Pulmonary artery endothelial cell (primary cell): Measurements from ENCODE around the gene PPP1CC. TPM values are rescaled to one million over a fixed set of nuclear protein-coding genes. Genes with fewer than 3 reads are reported as not detected.
"Not testable (repeated sequence)": the region's sequence is repeated elsewhere in the genome, so short reads cannot be mapped to it uniquely, and the experiment has no call there.

Experiments
- DNase-seq: peaks from one replicate; pipeline ENCODE4 v3.0.0-alpha.2; 2011; ENCODE audit warnings: low read depth, low spot score
- total RNA-seq: library from RNA; depleted of rRNA; stranded (reverse); fragments of >200 nt; gene quantifications from 2 replicates; pipeline ENCODE4 v1.2.3, GENCODE V29; 2014

The PPP1CC gene
- total RNA-seq, 1 donor from 2014 or later, result 156 TPM

DNA sequence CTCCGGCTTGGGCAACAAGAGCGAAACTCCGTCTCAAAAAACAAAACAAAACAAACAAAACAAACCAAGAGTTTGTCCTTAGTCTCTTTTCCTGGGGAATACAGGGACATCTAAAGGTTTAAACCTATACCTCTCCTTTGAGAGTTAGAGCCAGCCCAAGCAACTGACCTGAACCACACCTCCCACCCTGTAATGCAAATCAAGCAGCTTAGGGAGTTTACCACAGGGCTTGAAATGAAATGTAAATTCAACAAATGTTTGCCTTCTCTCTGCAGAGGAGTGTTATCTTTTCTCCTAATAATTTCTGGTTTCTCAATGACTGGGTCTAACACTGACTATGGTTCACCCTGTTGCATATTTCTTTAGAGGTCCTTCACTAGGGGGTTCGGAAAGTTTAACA is 16.7 kb downstream of the PPP1CC start:
- no peak for DNase-seq

DNA sequence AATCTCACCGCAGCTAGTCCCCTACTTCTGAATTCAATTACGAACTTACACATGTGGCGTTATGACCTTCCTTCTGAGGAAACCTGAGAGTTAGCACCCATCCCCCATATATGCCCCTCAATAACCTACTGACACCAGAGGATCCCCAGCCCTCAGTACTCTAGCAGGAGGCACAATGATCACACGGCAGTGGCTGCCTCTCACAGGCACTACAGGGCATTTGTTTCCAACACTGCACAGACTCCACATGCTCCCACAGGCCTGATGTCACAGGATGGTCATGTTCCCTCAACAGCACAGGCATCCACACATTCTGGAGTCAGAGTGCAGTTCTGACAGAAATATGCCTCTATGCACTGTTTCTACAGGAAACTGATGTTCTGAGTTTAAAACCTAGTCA is 17.4 kb downstream of the PPP1CC start:
- no peak for DNase-seq

DNA sequence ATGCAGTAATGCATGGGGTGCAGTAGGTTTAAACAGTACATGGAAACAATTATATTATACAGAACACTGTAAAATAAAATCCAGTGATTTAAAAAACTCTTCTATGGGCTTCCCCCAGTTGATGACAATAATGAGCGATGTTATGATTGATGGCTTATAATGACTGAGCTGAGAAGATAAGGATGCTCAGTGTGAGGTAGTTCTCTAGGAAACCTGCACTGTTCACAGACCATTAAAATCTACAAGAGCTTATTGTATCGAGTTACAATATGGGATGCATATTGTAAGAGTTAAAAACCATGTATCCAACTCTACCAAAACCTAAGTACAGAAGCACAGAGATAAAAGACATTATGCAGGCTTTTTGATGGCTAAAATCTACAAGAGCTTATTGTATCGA is 19.8 kb downstream of the PPP1CC start:
- DNase-seq, result not testable (repeated sequence)

DNA sequence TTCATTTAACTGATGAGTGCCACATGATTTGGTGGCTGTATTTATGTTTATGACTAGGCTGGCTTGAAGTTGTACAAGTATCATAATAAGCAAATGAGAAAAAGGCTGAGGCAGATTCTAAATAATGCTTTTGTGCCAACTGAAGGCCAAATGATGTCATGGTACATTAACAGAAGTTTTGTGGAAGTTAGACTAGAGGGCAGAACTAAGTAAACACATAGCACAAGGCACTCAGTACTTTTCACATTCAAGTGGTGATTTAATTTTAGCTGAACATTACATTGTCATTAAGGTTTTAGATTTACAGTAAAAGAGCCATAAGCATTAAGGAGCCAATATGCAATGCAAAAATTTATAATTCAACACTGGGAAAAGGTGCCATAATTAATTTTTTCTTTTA is 21.1 kb downstream of the PPP1CC start:
- DNase-seq, result no peak

DNA sequence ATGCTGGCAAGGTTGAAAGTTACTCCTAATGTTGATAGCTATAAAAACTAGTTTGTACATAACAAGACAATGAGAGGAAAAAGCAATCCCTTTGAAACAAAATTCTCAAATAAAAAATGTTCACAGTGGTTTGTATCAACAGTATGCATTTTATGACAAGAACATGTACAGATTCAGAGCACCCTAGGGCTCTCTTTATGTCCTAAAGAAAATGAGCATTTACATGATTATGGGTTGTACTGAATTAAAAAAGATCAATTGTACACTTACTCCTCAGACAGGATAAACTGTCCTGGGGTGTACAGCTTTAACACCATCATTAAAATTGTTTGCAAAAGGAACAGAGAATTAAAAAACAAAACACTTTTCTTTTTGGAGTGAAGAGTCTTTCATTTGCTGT is 22.2 kb downstream of the PPP1CC start:
- no peak for DNase-seq

DNA sequence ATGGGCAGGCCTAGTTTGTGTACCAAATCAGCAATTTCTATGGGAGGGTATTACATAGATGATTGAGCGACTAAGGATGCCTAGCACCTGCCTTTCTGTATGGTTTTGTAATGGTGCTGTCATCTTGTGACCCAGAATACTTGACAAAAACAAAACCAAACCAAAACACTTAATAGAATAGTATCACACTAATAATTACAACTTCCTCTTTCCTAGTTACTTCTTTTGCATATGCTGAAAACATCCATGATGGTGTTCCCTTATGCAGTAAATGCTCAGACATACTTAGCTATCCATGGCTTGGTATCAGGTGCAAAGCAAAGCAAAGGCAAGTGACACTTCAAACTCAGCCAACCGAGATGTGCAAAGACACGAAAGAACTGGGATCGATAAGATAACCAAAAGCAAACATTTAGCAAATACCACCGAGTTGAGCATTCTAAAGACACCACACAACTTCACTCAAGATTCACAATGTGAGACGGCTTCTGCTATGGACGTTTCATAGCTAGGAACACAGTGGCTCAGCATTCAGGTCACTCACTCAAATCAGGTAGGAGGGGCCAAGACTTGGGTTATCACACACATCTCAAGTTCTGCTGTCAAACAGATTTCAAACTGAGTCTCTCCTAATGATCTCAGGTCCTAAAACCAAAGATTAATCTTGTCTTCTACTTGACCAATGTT is 24.3 kb downstream of the PPP1CC start:
- no peak for DNase-seq

DNA sequence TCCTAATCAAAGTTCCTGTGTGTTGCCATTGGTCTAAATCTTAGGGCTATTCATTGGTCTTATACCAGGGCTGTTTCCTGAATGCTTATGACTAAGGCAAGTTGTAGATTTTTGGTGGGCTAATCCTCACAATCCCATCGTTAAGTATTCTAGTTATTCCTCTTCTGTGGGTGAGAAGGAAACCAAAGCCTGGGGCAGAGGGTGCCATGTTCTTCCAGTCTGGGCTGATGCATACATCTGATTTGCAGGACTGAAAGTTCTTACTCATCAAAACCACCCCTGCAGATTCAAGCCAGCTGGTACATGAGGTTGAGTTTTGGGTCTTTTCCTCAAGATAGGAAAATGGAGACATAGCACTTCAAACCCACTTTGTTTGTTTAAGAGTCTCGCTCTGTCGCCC is 25.7 kb downstream of the PPP1CC start:
- DNase-seq, result no peak

DNA sequence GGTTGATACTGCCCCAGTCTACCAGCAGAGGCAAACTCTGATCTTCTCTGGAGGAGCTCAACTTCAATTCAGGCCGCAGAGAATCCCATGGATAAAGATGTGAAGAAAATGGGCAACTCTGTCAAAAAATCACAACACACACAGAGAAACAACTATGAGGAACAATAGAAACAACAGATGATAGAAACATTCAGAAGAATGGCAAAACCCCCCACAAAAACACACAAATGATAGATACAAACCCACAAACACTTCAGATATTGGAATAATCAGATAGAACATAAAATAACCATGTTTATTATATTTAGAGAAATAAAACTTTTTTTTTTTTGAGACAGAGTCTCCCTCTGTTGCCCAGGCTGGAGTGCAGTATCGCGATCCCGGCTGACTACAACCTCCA is 33.8 kb downstream of the PPP1CC start:
- DNase-seq, result no peak

DNA sequence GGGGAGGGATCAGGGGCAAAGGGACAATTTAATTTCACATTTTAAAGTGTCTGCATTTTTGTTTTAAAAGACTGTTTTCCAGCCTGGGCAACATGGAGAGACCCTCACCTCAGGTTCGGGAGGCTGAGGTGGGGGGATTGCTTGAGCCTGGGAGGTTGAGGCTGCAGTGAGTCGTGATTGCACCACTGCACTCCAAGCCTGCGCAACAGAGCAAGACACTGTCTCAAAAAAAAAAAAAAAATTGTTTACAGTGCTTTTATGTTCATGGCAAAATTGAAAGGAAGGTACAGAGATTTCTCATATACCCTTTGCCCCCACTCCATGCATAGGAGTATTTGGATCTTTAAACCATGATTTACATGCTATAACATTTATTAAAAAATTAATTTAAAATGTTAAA is 37.4 kb downstream of the PPP1CC start:
- DNase-seq, result no peak

DNA sequence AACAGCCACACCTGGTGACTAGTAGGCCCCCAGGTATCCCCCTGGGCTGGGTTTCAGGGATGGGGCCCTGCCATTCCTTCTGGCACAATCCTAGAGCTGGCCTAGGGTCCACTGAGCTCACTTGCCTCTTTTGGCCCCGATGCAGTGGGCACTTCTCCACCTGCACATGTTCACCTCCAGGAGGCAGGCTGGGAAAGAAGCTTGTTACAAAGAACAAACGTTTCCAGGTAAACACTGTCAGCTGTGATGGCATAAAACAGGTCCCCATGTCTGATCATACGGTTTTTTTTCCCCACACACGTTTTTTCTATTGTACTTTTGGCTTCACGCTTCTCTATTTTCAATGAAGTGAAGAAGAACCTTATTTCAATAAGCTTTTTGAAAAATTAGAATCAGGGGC is 37.9 kb downstream of the PPP1CC start:
- DNase-seq, result no peak

DNA sequence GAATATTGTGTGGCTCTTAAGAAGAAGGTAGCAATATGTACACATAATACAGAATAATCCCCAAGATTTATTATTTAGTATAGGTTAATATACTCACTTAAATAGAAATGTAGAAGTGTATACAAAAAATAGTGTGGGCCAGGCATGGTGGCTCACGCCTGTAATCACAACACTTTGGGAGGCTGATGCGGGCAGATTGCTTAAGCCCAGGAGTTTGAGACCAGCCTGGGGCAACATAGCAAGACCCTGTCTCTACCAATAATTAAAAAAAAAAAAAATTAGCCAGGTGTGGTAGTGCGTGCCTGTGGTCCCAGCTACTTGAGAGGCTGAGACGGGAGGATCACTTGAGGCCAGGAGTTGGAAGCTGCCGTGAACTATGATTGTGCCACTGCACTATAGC is 38.5 kb downstream of the PPP1CC start:
- DNase-seq, result no peak

DNA sequence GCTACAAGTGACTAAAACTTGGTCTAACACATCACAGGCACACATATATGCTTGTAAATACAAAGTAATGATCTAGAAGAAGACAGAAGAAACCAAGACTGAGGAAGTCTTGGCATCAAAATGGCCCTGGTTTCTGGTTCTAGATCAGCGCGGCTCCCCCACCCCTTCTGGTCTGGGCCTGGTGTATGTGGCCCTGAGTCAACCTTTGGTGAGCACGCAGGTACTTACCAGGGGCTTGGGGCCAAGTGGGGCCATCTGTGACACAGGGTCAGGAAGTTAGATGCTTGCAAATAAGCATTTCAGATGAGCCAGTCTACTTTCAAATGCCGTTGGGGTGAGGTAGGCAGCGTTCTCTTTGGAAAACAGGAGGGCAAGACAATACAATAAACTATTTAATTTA is 40.6 kb downstream of the PPP1CC start:
- DNase-seq, result no peak

DNA sequence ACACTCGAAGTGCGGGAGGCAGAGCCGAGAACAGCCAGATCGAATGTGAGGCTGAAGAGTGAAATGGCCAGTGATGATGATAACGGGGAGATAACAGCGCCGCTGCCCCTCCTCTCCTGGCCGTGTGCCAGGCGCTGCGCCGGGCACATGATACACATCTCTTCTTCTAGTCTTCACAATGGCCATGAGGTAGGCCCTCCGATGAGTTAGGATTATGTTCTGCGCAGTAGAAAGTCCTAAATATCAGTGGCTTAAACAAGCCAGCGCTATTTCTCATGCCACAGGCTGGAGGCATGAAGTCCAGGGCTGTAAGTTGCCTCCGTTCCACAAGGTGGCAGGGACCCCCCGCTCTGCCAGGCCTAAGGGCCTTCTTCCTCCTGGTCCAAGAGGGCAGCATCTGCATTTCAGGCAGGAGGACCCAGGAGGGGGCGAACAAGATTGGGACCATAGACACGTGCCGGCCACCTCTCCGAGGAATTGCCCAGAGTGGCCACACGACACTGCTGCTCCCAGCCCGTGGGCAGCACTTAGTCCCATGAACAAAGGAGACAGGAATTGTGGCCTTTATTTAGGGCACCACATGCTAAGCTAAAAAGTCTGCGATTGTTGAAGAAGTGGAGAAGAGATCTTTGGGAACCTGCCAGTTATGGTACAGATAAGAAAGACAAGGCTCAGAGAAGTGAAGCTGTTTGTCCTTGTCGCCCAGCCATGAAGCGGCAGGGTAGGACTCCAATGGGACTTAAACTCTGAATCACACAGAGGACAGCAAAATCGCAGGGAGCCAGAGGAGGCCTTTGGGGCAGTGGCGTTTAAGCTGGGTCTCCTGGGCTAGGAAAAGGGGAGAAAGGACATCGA is 42.9 kb downstream of the PPP1CC start:
- DNase-seq, result no peak

DNA sequence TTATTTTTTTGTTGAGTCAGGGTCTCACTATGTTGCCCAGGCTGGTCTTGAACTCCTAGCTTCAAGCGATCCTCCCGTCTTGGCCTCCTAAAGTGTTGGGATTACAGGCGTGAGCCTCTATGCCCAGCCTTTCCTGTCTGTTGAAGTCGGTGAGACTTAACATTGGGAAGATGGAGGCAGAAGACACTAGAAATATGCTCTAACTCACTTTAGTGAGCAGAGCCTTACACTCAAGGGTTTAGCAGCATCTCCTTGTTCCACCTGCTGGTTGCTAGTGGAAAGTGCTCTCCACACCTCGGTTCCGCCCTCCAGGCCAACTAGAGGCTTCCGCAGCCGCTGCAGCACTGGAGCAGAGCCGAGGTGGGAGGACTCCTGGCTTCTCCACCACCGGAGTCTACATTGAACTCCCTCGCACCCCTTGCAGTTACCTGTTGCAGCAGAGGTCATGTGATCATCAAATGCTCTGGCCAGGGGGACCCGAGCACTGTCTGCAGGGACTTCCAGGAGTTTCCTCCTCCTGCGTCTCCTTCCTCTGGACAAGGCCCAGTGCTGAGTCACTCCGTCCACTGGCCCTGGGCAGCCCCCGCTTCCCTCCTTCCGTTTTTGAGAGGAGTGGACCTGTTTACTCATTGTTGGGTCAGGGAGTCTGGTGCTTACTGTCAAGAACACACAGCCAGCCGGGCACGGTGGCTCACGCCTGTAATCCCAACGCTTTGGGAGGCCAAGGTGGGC is 44.4 kb downstream of the PPP1CC start:
- DNase-seq, result peak; percentile 71

DNA sequence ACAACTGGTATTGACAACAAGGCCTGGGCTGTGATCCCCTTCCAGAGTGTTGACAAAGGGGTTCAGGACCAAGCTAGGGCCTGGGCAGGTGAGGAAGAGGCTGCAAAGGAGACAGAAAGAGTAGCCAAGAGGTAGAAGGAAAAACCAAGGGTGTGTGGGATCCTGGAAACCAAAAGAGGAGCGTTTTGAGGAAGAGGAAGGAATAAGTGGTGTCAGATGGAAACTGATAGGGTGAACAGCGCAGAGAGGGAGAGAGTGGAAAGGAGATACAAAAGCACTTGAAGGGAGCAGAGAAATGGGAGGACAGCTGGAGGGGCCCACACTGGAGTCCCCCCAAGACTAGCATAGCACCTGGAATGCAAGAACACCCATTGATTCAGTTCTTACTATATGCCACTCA is 45.5 kb downstream of the PPP1CC start:
- no peak for DNase-seq

DNA sequence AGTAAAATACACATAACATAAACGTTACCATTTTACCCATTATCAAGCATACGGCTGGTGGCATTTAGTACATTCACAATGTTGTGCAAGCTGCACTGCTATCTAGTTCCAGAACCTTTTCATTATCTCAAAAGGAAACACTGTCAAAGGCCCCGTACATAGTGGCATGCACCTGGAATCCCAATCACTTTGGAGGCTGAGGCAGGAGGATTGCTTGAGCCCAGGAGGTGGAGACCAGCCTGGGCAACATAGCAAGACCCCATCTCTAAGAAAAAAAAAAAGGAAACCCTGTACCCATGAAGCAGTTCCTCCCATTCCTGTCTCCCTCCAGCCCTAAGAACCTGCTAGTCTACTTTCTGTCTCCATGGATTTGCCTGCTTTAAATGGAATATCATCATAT is 46.4 kb downstream of the PPP1CC start:
- DNase-seq, result no peak

DNA sequence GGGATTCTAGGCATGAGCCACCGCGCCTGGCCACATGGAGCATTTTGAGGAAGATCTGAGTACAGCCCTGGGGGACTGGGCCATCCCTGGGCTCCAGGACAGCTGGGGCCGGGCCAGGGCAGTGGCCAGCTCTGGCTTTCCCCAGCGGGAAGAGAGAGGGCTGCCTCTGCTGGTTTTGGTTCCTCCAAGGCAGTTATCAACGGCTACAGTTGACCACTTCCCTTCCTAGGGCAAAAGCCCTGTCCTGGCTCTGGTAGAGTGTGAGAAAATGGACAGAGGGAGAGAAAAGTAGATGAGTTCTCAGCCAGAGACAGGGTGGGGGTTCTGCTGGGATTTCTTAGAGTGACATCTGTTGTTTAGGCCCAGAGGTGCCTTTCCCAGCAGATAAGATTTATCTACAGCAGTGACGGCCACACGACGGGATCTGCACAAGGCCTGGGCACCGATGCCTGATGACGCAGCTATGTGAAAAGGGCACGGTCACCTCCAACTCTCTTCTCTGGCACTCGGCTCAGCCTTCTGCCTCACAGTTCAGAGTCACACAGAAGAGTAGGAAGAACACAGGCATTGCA is 48.3 kb downstream of the PPP1CC start:
- no peak for DNase-seq

DNA sequence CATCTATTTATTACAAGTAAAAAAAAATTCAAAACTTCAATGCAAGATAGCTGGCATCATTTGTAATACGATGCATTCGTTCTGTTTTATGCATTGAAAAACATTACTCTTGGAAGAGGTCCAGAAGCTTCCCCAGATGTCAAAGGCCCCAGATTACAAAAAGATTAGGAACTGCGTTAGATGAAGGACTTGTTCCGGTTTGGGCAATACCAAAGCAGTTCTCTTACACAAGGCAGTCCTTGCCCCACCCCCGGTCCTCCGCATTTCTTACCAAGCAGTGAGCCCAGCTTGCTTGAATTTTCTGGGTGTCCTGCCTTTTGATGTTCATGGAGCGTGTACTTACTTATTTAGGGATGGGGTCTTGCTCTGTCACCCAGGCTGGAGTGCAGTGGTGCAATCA is 49.0 kb downstream of the PPP1CC start:
- no peak for DNase-seq

DNA sequence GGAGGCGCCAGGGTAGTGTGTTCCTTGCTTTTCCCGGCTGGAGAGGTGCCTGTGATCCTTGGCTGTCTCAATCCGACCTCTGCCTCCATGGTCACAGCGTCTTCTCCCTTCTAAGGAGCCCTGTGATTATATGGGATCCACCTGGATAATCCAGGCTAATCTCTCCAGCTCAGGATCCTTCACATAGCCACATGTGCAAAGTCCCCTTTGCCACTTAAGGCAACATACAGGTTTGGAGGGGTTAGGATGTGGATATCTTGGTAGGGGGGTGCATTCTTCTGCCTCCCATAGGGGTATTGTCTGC is 52.6 kb downstream of the PPP1CC start:
- DNase-seq, result no peak

DNA sequence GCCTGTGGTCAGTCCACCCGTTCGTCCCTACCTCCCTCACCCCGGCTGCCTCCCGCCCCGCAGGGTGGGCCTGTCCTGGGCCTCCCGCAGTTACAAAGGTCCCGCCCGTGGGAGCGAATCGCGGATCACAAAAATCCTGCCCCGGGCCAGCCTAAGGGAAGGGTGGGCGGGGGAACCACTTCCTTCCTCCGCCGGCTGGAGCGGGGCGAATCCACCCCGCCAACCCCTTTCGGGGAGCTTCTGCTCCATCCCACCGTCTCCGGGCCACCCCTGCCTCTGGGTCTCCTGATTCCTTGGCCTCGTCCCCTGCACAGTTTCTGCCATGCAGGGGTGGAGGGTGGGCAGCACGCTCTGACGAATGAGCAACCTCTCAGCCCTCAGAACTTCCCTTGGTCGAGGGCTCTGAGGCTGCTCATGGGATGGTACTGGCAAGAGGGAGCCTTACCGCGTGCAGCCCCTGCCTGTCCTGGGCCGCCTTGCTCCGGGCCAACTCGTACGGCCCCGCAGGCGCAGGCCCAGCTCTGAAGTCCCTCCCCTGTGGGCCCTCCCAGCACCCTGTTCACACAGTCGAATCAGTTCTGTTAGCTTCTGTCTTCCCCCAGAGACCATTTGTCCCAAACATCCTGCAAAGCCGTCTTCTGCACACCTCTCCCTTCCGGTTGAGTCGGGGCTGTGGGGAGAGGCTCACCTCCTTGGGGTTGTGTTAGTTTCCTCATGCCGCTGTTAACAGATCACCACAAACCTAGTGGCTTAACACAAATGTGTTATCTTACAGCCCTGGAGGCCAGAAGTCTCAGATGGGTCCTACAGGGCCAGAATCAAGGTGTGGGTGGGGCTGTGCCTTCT is 53.2 kb downstream of the PPP1CC start:
- no peak for DNase-seq
